Endodermal cell (in vitro differentiated cells): ENCODE measurements around the gene TMEM175. TPM values are rescaled to one million over a fixed set of nuclear protein-coding genes. Genes with fewer than 3 reads are reported as not detected.
A peak's percentile ranks its signal among the peaks of the same experiment; 100 is the strongest.

Source experiments
- DNase-seq: peaks from one replicate; pipeline ENCODE4 v3.0.0-alpha.2; 2017
- H3K27ac ChIP-seq: 2 replicates; pipeline ENCODE4 v1.5.1; 2013; ENCODE audit warnings: mild to moderate bottlenecking, low read depth, low read length, moderate library complexity
- H3K27me3 ChIP-seq: 2 replicates; pipeline ENCODE4 v1.6.1; 2013; ENCODE audit warnings: mild to moderate bottlenecking, low read length, moderate library complexity; ENCODE audit not compliant: insufficient read depth, control insufficient read depth, poor library complexity, severe bottlenecking
- H3K36me3 ChIP-seq: 2 replicates; pipeline ENCODE4 v1.7.0; 2013; ENCODE audit warnings: mild to moderate bottlenecking, low read length, moderate library complexity; ENCODE audit not compliant: control insufficient read depth, insufficient read depth
- H3K4me1 ChIP-seq: one replicate; pipeline ENCODE4 v1.7.0; 2013; ENCODE audit warnings: low read length; ENCODE audit not compliant: control insufficient read depth, insufficient read depth
- H3K4me3 ChIP-seq: 2 replicates; pipeline ENCODE4 v1.5.1; 2013; ENCODE audit warnings: mild to moderate bottlenecking, low read length, moderate library complexity
- H3K9ac ChIP-seq: 2 replicates; pipeline ENCODE4 v1.6.1; 2013; ENCODE audit warnings: mild to moderate bottlenecking, low read length, moderate library complexity; ENCODE audit not compliant: poor library complexity, severe bottlenecking; ENCODE audit errors: extremely low read depth
- H3K9me3 ChIP-seq: 2 replicates; pipeline ENCODE4 v1.6.1; 2013; ENCODE audit warnings: mild to moderate bottlenecking, low read length, moderate library complexity; ENCODE audit not compliant: control insufficient read depth
- H3K27ac Mint-ChIP-seq: 2 replicates; pipeline ENCODE4 v1.8.0; 2020; ENCODE audit warnings: mixed read lengths
- H3K27me3 Mint-ChIP-seq: 2 replicates; pipeline ENCODE4 v1.8.0; 2021; ENCODE audit warnings: mild to moderate bottlenecking, mixed read lengths; ENCODE audit not compliant: insufficient read depth
- H3K36me3 Mint-ChIP-seq: 2 replicates; pipeline ENCODE4 v1.8.0; 2020; ENCODE audit warnings: low read depth, mixed read lengths
- H3K4me1 Mint-ChIP-seq: 2 replicates; pipeline ENCODE4 v1.8.0; 2020; ENCODE audit warnings: mixed read lengths
- H3K4me3 Mint-ChIP-seq: 2 replicates; pipeline ENCODE4 v1.8.0; 2020; ENCODE audit warnings: mild to moderate bottlenecking, moderate library complexity, mixed read lengths
- H3K9me3 Mint-ChIP-seq: 2 replicates; pipeline ENCODE4 v1.8.0; 2020; ENCODE audit warnings: mild to moderate bottlenecking, mixed read lengths
- CTCF ChIP-seq: fragments of 200-600 bp; sonication (generic); conservative IDR thresholded peaks from 2 replicates; pipeline ENCODE4 v1.5.0; 2021; ENCODE audit warnings: antibody characterized with exemption, mild to moderate bottlenecking
- WGBS, 2 experiments: methylation state at CpG; one replicate each; pipeline versions ENCODE4 v1.1.5 to v1.1.7; 2013; ENCODE audit warnings: missing lambda C conversion rate in 2 of 2, mixed read lengths in 1 of 2; ENCODE audit not compliant: insufficient coverage in 1 of 2, insufficient read length in 1 of 2; 5-methylcytosine and 5-hydroxymethylcytosine counted together
- total RNA-seq, 2 donors: library from RNA; stranded (reverse); fragmentation: NEBNext Ultra II Directional in 1 of 2; extraction: Animal tissue kit (Norgen Biotek cat#: 25700) in 1 of 2; gene quantifications; 2 replicates in 1 of 2; 3 replicates in 1 of 2; pipeline ENCODE4 v1.2.1, GENCODE V29; 2021

TMEM175 gene
- total RNA-seq, 2 donors from 2014 or later: 15.9 to 23.0 TPM

GRCh38 chr4:962231-963208 is 30.3 kb downstream of the TMEM175 start:
- H3K4me3 ChIP-seq: no peak overlapping the region
- no peaks in the 10 kb centered on the region for H3K9me3 ChIP-seq
- H3K36me3 ChIP-seq: no peaks in the 10 kb centered on the region
- Mint-ChIP-seq H3K4me1 (no peaks in the 10 kb centered on the region), H3K4me3 (no peak overlapping the region), H3K27me3 (no peaks in the 10 kb centered on the region), H3K27ac (no peak overlapping the region), H3K36me3 (peaks cover 14% of the 10 kb centered on the region), H3K9me3 (no peaks in the 10 kb centered on the region)
- H3K27ac ChIP-seq: no peak overlapping the region
- no peaks in the 10 kb centered on the region for H3K27me3 ChIP-seq
- no peak overlapping the region for H3K9ac ChIP-seq
- peak; percentile 68 for DNase-seq
- 92 to 93% methylated on average over 35 to 54 of the region's 54 CpGs for WGBS, 2 experiments
- TF ChIP-seq CTCF: peak; percentile 48
- H3K4me1 ChIP-seq: no peaks in the 10 kb centered on the region

GRCh38 chr4:963276-964225 is 31.3 kb downstream of the TMEM175 start:
- 95 to 96% methylated on average over 13 to 39 of the region's 39 CpGs for WGBS, 2 experiments
- peak; percentile 42 for DNase-seq
- H3K4me1 Mint-ChIP-seq: no peaks in the 10 kb centered on the region

More at GRCh38 chr4:963276-964225, 31.3 kb downstream of the TMEM175 start:
- Mint-ChIP-seq H3K27ac (no peak overlapping the region), H3K9me3 (no peaks in the 10 kb centered on the region), H3K27me3 (peaks cover under 1% of the 10 kb centered on the region), H3K4me3 (no peak overlapping the region), H3K36me3 (peaks cover 10% of the 10 kb centered on the region)
- no peak overlapping the region for H3K4me3 ChIP-seq
- H3K27ac ChIP-seq: no peak overlapping the region
- no peaks in the 10 kb centered on the region for H3K4me1 ChIP-seq
- H3K9ac ChIP-seq: no peak overlapping the region
- H3K27me3 ChIP-seq: no peaks in the 10 kb centered on the region
- peak; percentile 15 for TF ChIP-seq CTCF
- no peaks in the 10 kb centered on the region for H3K9me3 ChIP-seq
- no peaks in the 10 kb centered on the region for H3K36me3 ChIP-seq
